KOPT-K1 (cell line): Measurements from ENCODE around the gene CTNND1.

Source experiments
- H3K27ac ChIP-seq: fragments of 200-600 bp; sonication (generic); 2 replicates; pipeline ENCODE4 v1.5.1; 2016; ENCODE audit warnings: antibody characterized with exemption, mild to moderate bottlenecking, low read depth, low read length; ENCODE audit not compliant: poor library complexity, severe bottlenecking
- H3K36me3 ChIP-seq: fragments of 200-600 bp; sonication (generic); 2 replicates; pipeline ENCODE4 v1.5.1; 2017; ENCODE audit warnings: antibody characterized with exemption, mild to moderate bottlenecking, low read length, moderate library complexity; ENCODE audit not compliant: insufficient read depth
- H3K9me3 ChIP-seq: fragments of 200-600 bp; sonication (generic); 2 replicates; pipeline ENCODE4 v1.5.1; 2017; ENCODE audit warnings: antibody characterized with exemption, low read length, mild to moderate bottlenecking; ENCODE audit not compliant: insufficient read depth, poor library complexity, severe bottlenecking

The CTNND1 gene

DNA sequence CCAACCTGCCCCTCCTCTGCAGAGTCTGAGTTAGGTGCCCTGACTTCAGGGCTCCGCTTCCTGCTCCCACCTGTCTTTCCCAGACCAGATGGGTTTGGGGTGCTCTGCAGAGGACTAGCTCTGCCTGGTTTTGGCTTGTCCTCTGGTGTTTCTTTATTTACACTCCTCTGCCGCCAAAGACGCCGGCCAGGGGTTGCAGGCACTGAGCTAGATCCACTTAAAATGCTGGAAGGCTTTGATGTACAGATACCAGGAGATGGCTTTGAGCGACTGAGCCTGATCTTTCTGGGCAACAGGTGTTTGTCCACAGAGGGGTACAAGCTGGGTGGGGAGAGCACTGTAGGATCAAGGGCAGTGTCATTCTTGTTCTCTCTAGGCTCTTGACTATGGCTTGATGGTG is 16.4 kb upstream of the CTNND1 start:
- H3K9me3 ChIP-seq, result no peaks in the 10 kb centered on the region
- H3K36me3 ChIP-seq, result peaks cover 61% of the 10 kb centered on the region
- no peak overlapping the region for H3K27ac ChIP-seq

GRCh38 chr11:57746920-57747319 is 14.7 kb upstream of the CTNND1 start:
- no peak overlapping the region for H3K27ac ChIP-seq
- H3K36me3 ChIP-seq, result peaks cover 56% of the 10 kb centered on the region
- H3K9me3 ChIP-seq, result no peaks in the 10 kb centered on the region

- Histone ChIP-seq H3K36me3 (peaks cover 17% of the 10 kb centered on the region), H3K9me3 (no peaks in the 10 kb centered on the region), H3K27ac (no peak overlapping the region)
These were observed 10.4 kb upstream of the CTNND1 start for GRCh38 chr11:57751176-57751575.

GRCh38 chr11:57751676-57752253 is 9.8 kb upstream of the CTNND1 start, which contains the start of gene BTBD18:
Gene BTBD18, minus strand, starts transcription at chr11:57751819. Its CDS starts 631 bp downstream, at chr11:57751188.
- Histone ChIP-seq H3K9me3 (no peaks in the 10 kb centered on the region), H3K27ac (no peak within 1 kb of the TSS), H3K36me3 (peaks cover 12% of the 10 kb centered on the region)

- H3K27ac ChIP-seq, result no peak overlapping the region
- H3K9me3 ChIP-seq, result no peaks in the 10 kb centered on the region
- peaks cover 5% of the 10 kb centered on the region; the same call in 1 of the 2 replicates for H3K36me3 ChIP-seq
These were observed 8.6 kb upstream of the CTNND1 start for GRCh38 chr11:57752954-57753353.

GRCh38 chr11:57758174-57758573 is 3.4 kb upstream of the CTNND1 start:
- Histone ChIP-seq H3K36me3 (no peaks in the 10 kb centered on the region), H3K9me3 (no peaks in the 10 kb centered on the region), H3K27ac (no peak overlapping the region)

- no peak overlapping the region for H3K27ac ChIP-seq
- no peaks in the 10 kb centered on the region for H3K9me3 ChIP-seq
- no peaks in the 10 kb centered on the region for H3K36me3 ChIP-seq
These were observed 746 bp downstream of the CTNND1 start for GRCh38 chr11:57762235-57762861.

DNA sequence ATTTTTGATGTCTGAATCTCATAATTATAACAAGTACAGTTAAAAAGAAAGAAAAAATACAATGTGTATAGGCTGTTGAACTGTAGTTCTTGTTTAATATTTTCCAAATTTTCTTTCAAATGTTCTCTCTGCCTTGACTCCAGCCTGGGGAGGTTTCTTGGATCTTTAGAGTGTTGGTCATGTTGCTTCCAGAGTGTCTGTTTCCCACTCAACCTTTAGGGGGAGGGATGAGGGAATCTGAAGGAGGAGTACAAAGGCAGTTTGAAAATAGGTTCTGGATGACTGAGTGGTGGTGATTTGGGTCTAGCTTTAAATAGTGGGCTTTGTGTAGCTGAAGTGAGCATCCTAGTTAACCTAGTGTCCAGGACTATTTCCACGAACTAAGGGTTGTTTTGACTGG is 2.0 kb downstream of the CTNND1 start:
- Histone ChIP-seq H3K9me3 (no peaks in the 10 kb centered on the region), H3K36me3 (no peaks in the 10 kb centered on the region), H3K27ac (no peak overlapping the region)

DNA sequence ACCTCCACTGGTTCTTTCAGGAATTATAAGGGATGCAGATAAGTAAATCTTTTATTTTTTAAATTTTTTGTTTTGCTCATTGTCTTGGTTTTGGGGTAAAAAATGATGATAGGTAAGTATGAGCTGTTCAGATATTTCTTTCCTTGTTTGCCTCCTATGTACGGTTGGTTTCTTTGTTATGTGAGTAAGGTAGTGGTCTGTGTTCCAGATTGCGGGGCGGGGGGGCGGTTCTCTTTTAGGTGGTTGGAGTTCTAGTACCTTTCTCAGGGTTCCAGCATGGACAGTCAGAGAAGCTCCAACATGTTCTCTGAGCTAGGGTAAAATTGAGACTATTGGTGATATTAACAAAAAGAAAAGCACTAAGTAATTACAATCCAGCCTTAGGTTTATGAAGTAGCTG is 2.4 kb downstream of the CTNND1 start:
- H3K9me3 ChIP-seq, result no peaks in the 10 kb centered on the region
- no peaks in the 10 kb centered on the region for H3K36me3 ChIP-seq
- H3K27ac ChIP-seq, result no peak overlapping the region

DNA sequence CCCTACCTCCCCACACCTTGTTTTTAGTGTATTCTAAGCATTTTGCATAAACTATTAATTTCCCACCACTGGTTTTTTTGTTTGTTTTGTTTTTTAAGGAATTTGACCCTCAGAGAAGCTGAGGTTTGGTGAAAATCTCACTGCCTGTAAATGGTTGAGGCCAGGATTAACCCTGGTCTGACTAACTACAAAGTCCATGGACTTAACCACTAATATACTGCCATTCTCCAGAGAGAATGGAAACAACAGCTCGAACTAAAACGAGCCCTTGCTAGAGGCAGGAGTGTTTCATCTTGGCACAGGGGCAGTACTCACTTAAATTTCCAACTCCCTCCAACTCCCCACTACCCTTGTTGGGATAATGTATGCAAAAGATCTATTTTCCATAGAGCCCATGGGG is 3.0 kb downstream of the CTNND1 start:
- no peaks in the 10 kb centered on the region for H3K36me3 ChIP-seq
- no peak overlapping the region for H3K27ac ChIP-seq
- no peaks in the 10 kb centered on the region for H3K9me3 ChIP-seq

DNA sequence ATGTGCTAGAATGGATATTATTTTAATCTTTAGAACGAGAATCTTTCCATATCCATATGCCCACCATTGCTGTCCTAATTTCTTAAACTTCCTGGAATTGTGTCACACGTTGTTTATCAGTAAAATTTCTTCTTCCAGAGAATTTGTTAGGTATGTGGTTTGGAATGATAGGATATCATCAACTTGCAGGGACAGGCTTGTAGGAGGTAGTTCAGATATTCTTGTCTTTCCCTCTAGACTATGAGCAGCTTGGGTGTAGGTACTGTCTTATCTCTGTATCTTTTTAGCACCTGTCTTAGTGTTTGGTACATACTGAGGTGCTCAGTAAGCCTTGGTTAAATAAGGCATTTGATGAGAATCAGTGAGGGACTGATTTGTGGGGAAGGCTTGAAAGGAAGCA is 3.4 kb downstream of the CTNND1 start:
- Histone ChIP-seq H3K9me3 (no peaks in the 10 kb centered on the region), H3K27ac (no peak overlapping the region), H3K36me3 (no peaks in the 10 kb centered on the region)

DNA sequence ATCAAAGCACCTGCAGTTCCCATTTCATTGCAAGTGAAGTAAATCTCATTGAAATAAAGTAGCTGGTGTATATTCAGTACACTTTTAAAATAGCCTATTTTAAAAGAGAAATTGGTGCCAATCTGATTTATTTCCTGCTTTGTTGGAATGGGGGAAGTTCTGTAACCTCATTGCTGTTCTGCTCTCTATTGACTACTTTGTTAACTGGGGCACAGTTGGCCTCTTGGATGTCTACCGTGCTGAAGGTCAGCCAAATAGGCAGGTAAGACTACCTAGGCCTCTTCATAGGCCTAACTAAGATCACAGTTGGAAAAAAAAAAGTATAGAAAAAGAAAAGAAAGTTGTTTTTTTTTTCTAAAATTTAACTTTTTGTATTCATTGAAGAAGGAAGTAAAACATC is 9.2 kb downstream of the CTNND1 start:
- no peaks in the 10 kb centered on the region for H3K36me3 ChIP-seq
- H3K27ac ChIP-seq, result no peak overlapping the region
- H3K9me3 ChIP-seq, result no peaks in the 10 kb centered on the region

DNA sequence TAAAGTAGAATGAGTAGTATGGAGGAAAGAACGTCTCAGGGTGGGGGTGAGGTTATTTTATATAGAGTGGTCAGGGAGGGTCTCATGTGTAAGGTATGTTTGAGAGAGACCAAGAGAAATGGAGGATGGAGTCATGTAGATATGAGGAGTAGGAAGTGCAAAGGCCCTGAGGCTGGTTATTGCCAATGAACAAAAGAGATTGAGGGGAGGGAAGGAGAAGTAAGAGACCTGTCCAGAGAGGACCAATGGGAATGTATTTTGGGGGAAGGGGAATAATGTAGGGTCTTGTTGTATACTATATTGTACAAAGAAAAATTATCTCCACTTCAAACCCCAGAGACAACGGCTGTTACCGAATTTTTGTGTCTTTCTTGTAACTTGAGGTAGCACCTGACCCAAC is 9.8 kb downstream of the CTNND1 start:
- no peak overlapping the region for H3K27ac ChIP-seq

GRCh38 chr11:57772562-57772961 is 11.0 kb downstream of the CTNND1 start:
- Histone ChIP-seq H3K27ac (no peak overlapping the region), H3K36me3 (no peaks in the 10 kb centered on the region), H3K9me3 (no peaks in the 10 kb centered on the region)

More for the DNA sequence above, 9.8 kb downstream of the CTNND1 start:
- Histone ChIP-seq H3K9me3 (no peaks in the 10 kb centered on the region), H3K36me3 (no peaks in the 10 kb centered on the region)

- H3K9me3 ChIP-seq, result no peaks in the 10 kb centered on the region
- no peaks in the 10 kb centered on the region for H3K36me3 ChIP-seq
- H3K27ac ChIP-seq, result no peak overlapping the region
These were observed 11.5 kb downstream of the CTNND1 start for GRCh38 chr11:57773026-57773598.

DNA sequence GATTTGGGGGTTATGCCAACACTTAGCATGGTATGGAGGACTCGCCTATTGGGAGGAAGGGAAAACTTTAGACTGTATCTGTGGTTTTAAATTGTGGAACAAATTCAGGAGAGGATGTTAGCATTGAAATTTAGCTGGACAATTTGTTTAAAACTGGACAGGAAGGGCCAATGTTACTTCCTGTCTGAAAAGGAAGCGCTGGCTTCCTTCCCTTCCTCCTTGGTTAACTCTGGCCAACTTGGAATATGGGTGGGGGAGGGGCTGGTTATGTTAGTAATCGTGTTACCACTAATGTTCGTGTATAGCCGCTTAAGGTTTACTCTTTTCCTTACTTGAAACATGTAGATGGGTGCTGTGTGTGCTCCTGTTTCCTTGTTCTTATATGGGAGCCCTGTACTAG is 13.9 kb downstream of the CTNND1 start:
- no peaks in the 10 kb centered on the region for H3K9me3 ChIP-seq
- no peak overlapping the region for H3K27ac ChIP-seq
- no peaks in the 10 kb centered on the region for H3K36me3 ChIP-seq
